ENCODE measurements around the gene TM4SF4. TPM values are rescaled to one million over a fixed set of nuclear protein-coding genes. Genes with fewer than 3 reads are reported as not detected.

Gene TM4SF4
- total RNA-seq, 1 experiment from 2014 or later = not detected

DNA sequence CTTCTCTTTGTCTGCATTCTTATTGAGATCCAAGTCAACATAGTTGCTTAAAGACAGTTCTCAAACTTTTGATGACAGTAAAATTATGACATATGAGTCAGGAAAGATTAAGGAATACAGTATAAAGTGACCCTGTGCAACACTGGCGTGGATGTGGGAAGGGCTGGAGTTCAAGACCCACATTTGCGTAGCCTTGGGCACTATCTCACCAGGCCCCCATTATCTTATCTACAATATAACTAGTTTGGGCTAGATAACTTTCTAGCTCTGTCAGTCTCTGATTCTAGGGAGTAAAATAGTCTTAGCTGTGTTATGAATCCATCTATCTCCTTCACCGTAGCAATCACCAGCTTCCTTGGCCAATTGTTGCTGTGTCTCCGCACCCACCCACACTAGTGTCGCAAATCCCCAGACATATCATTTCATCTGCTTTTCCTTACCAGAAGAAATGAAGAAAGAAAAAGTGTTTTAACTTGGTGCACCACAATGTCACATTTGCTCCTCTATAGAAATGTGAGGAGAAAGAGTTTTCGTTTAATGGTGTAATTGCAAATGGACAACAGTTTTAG lies 14.9 kb upstream of the TM4SF4 start:
- Histone ChIP-seq H3K4me1 (ENCODE audit: insufficient read depth, low read length) (no peaks in the 10 kb centered on the region), H3K27me3 (ENCODE audit: insufficient read depth, low read length) (no peaks in the 10 kb centered on the region), H3K79me2 (ENCODE audit: insufficient read depth, low read length) (no peaks in the 10 kb centered on the region), H2BK12ac (ENCODE audit: insufficient read length, low read depth, low read length) (no peak overlapping the region), H4K8ac (replicated peaks; ENCODE audit: insufficient read length, low read depth, low read length) (no peak overlapping the region), H4K91ac (ENCODE audit: insufficient read length, low read depth, low read length) (no peak overlapping the region), H3K4ac (ENCODE audit: low read depth, low read length) (no peak overlapping the region), H3K79me1 (ENCODE audit: insufficient read depth, low read depth, low read length, poor library complexity, severe bottlenecking) (no peaks in the 10 kb centered on the region), H3K4me2 (ENCODE audit: insufficient read depth, insufficient read length, low read length) (no peak overlapping the region), H3K9me3 (ENCODE audit: control insufficient read depth, low read depth, low read length) (no peaks in the 10 kb centered on the region), H4K20me1 (ENCODE audit: control insufficient read depth, insufficient read depth, insufficient read length) (no peaks in the 10 kb centered on the region), H3K9ac (ENCODE audit: extremely low read depth, insufficient read length, low read length) (no peak overlapping the region), H4K5ac (ENCODE audit: insufficient read length, low read depth, low read length) (no peak overlapping the region), H3K23ac (ENCODE audit: insufficient read length, low read depth, low read length) (no peak overlapping the region), H3K27ac (ENCODE audit: insufficient read length, low read depth, low read length) (no peak overlapping the region), H3K14ac (ENCODE audit: insufficient read depth, low read length) (no peak overlapping the region), H2BK20ac (ENCODE audit: low read depth, low read length, poor library complexity, severe bottlenecking) (no peak overlapping the region), H2BK5ac (ENCODE audit: insufficient read length, low read length) (no peak overlapping the region), H3K56ac (ENCODE audit: insufficient read length, low read depth, low read length) (no peak overlapping the region), H2AK5ac (ENCODE audit: insufficient read length, low read length) (no peak overlapping the region), H3T11ph (ENCODE audit: low read length) (no peak overlapping the region), H3K18ac (ENCODE audit: insufficient read length, low read depth, low read length) (no peak overlapping the region), H3K23me2 (ENCODE audit: insufficient read length, low read depth, low read length, poor library complexity, severe bottlenecking) (no peaks in the 10 kb centered on the region), H2AFZ (ENCODE audit: low read length) (no peak overlapping the region), H2BK120ac (ENCODE audit: low read depth, low read length, poor library complexity, severe bottlenecking) (no peak overlapping the region), H2BK15ac (ENCODE audit: low read depth, low read length) (no peak overlapping the region)
- Mint-ChIP-seq H3K4me1 (0 out of 4 replicates have a peak, but pooled peaks cover 0 to 3% of the 10 kb centered on the region in 2 experiments), H3K4me3 (no peak overlapping the region), H3K9me3 (no peaks in the 10 kb centered on the region; a peak in 1 of 5 replicates), H3K36me3 (ENCODE audit: insufficient read depth in 1 of 3, low read depth in 3 of 3) (no peaks in the 10 kb centered on the region; a peak in 1 of 7 replicates), H3K27ac (no peak overlapping the region), H3K27me3 (ENCODE audit: low read depth) (peaks cover 2% of the 10 kb centered on the region; the same call in 1 of the 2 replicates)
- no peak for DNase-seq
- WGBS (ENCODE audit: extremely low coverage, insufficient read length, low lambda C conversion rate) = no CpG with 5 or more reads among the region's 6 CpGs
- TF ChIP-seq, protein P1, sequence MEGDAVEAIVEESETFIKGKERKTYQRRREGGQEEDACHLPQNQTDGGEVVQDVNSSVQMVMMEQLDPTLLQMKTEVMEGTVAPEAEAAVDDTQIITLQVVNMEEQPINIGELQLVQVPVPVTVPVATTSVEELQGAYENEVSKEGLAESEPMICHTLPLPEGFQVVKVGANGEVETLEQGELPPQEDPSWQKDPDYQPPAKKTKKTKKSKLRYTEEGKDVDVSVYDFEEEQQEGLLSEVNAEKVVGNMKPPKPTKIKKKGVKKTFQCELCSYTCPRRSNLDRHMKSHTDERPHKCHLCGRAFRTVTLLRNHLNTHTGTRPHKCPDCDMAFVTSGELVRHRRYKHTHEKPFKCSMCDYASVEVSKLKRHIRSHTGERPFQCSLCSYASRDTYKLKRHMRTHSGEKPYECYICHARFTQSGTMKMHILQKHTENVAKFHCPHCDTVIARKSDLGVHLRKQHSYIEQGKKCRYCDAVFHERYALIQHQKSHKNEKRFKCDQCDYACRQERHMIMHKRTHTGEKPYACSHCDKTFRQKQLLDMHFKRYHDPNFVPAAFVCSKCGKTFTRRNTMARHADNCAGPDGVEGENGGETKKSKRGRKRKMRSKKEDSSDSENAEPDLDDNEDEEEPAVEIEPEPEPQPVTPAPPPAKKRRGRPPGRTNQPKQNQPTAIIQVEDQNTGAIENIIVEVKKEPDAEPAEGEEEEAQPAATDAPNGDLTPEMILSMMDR (conservative IDR thresholded peaks at IDR 0.05) = no peak
